GM18907 (cell line): ENCODE measurements around the gene LRP1B.
A peak's percentile ranks its signal among the peaks of the same experiment; 100 is the strongest.

ENCODE experiments used
- ATAC-seq: cut with Tn5 transposase; IDR thresholded peaks from one replicate; pipeline ENCODE4 v1.9.1; 2021; ENCODE audit warnings: mild to moderate bottlenecking, moderate library complexity; ENCODE audit not compliant: unreplicated experiment

Gene LRP1B

DNA sequence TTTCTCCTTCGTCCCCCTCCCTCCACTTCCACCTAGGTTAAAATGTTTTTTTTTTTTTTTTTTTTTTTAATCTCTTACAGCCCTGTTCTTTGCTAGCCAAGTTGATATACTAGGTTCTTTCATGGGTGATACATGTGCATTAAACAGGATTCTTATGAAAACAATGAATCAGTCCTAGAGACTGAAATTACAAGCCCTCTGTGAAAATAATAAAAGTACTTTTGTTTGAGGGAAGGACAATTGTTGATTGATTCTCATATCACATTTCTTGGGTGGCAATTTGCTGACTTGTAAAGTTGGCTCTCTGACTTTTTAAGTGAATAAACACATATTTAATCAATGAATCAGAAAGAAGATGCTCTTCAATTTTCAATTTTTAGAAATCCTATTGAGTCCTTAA, 639.9 kb downstream of the LRP1B start:
- no peak for ATAC-seq

DNA sequence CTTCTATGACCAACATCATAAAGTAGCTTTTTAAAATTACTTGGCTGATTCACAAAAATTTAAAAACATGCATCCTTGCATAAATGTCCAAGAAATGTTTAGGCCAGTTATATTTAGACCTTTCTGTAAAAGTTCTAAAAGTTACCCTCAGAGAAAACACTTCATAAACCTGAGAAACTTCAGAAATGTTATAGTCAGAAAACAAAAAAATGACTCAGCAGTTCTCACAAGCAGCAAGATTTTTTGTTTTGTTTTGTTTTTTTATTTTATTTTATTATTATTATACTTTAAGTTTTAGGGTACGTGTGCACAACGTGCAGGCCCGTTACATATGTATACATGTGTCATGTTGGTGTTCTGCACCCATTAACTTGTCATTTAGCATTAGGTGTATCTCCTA, 648.1 kb downstream of the LRP1B start:
- no peak for ATAC-seq

DNA sequence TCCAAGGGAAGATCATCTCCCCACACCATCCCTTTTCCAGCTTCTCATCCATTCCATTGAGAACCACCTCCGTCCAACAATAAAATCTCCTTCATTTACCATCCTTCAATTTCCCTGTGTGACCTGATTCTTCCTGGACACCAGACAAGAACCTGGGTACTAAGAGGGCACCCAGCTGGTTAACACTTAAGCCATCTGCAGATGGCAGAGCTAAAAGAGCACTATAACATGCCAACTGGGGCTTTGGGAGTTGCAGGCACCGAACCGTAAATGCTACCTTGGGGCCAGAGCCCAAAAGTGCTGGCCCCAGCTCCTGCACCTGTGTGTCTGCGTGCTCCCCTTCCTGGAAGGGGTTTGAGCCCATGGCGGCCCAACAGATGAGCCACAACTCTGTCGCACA, 655.0 kb downstream of the LRP1B start:
- no peak for ATAC-seq

DNA sequence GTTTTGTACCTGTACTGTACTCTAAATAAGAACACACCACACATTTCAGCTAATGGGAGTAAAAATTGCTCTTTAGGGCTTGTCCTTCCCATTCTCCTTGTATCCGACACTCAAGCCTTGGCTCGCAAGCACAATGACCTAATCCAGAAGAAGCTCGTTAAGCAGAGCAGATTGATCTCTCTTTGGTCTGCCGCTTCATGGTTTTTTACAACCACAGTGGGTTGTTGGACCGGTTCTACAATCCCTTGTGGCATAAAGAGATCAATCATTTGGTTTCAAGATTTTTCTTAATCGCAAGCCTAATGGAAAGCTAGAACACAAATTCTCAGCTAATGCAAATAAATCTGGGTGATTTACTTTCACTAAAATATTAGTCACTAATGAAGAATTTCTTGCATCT, 662.1 kb downstream of the LRP1B start:
- no peak for ATAC-seq

DNA sequence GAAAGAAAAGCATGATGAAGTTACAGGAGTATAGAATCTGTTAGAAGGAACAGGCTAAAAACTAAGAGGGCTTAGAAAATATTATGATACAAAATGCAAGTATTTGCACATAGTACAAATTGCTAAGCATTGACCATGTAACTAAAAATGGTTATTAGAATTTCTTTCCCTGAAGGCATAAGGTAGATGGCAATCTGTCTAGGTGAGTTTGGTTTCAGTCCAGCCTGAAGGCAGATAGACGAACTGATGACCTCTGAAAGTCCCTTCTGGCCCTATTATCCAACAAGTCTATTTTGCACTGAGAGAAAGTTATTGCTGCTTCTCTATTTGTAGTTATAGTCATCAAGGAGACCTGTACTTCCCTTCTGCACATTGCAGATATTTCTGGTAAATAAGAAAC, 663.5 kb downstream of the LRP1B start:
- no peak for ATAC-seq

DNA sequence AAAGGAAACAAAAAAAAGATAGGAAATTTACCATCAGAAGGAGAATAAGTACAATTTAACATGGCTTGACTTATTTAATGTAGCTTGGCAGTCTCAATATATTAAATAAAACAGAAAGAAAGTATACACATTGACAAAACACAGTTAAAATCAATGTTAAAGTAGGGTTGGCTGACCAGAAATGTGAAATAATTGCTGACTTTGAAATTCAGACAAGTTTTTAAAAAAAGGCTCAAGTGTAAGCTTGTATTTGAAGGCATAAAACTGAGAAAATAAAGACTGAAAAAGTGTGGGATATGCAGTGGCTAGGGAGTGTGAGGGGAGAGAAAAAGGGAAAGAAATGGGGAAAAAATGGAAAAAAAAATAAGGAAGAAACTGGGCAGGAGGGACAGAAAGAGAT, 665.8 kb downstream of the LRP1B start:
- ATAC-seq, result no peak

DNA sequence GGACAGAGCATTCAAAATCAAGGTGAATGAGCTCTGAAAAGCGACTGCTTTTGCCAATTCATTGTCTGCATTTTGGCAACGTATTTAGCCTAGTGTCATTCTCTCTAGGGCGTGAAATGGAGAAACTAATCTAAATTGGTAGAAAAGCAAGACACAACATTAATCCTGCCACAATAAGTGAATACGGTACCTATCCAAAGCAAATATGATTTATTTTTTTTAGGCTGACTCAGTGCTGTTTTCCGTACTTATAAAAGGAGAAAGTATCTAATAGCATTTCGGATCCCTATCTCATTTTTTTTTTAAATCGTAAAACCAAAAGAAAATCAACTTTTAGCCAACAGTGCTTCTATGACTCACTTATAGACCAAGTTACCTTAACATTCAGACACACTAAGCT, 672.5 kb downstream of the LRP1B start:
- no peak for ATAC-seq

DNA sequence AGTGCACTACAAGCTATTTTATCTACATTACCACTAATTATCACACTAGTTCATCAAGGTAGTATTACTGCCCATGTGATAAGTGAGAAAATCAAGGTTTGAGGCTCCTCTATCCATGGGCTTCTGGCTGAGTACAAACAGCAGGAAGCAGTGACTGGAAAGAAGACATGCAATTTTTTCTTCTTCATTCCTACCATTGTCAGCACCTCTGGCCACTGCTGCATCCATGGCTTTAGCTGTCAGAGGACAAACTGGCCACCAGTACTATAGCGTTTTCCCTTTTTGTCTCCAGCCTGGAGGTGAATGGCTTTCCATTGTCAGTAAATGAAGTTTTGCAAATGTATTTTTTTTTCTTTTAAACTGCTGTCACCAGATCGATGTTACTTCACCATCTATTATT, 674.9 kb downstream of the LRP1B start:
- no peak for ATAC-seq

DNA sequence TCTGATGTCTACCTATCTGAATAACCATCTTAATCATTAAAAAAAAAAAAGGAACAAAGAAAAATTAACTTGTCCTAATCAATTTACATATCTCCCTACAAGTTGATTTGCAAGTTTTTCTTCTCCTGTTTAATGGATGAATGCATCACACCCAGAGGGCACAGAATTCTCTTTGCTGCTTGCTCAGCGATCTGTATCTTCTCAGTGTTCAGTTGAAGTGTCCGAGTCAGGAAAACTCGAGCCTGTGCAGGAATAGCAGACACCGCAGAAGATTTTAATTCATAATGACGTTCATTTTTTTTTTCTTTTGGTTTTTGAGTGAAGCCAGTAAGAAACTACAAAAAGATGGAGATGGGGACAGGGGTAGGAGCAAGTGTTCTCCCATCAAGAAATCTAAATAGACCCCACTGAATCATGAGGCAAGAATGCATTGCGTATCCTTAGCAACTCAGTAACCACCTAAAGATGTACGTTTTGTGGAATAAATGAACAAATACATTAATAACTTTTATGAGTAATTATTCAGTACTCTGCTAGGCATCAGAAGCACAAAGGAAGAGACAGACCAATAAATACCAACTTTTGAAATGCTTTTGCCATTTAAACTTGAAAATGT, 675.5 kb downstream of the LRP1B start:
- ATAC-seq, result no peak

DNA sequence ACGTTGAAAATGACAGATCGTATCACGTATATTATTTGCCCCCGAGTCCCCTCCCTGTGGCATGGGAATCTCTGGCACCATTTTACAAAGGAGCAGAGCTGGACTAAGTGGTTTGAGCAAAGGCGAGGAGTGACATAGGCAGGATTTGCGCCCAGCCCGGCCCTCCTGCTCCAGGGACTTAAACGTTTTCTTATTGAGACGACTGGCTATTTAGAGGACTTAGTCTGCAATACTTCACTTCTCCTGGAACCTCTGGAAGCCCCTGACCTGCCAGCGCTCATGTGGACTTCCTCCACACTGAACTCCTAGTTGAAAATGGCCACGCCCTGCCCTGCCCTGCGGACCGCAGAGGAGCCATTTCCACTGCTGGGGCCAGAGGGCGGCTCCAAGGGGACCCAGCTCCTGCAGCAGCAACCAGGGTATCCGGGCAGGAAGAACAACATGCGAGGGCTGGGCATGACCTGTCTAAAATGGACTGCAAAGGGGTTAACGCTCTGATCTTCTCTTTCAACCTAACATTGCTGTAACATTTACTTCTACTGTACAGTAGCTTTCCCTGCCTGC, 690.7 kb downstream of the LRP1B start:
- no peak for ATAC-seq

DNA sequence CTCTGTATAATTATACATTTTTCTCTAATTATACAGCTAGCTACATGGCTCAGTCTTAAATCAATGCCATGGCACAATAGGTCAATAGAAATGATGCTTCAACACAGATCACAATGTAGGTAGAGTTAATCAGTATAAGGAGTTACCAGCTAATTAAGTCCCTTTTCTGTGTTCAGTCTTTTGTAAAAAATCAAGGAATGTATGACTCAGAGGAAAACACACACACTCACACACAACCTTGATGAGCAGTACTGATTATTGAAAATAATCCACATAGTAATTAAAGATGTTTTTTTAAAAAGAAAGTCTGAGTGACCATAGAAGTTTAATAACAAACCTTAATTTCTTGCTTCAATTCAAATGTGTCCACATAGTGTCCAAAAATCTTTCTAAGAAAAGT, 691.3 kb downstream of the LRP1B start:
- ATAC-seq, result no peak

DNA sequence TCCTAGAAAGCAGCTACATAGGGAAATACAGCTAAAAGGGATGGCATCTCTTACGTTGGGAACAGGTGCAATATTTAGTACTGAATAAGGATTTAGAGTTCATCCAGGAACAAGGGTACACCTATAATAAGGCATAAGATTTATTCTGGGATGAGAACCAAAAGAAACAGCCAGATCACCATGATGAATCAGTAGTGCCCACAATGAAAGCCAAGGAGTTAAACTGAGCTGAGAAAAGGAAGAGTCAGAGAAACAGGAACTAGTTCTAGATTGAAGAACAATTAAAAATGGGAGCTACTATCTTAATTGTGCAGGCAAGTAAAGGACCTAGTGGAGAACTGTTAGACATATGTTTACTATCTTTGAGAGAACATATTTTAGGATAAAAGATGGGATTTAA, 692.3 kb downstream of the LRP1B start:
- no peak for ATAC-seq

DNA sequence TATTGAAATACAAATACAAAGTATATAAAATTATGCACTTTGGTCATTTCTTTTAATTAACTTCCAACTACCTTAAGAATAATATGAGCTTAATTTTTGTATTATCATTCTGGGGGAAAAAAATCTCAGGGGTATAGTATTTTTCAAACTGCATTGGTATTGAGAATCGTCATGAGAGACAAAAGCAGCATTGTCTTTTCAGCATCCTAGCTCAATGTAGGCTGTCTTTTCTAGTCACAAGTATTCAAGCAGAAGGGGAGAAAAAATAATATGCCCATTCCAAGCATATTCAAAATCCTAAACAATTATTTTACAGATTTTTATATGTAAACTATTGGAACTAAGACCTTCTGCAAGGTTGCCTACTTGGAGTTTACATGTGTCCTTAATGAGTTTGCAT, 693.3 kb downstream of the LRP1B start:
- ATAC-seq, result no peak

DNA sequence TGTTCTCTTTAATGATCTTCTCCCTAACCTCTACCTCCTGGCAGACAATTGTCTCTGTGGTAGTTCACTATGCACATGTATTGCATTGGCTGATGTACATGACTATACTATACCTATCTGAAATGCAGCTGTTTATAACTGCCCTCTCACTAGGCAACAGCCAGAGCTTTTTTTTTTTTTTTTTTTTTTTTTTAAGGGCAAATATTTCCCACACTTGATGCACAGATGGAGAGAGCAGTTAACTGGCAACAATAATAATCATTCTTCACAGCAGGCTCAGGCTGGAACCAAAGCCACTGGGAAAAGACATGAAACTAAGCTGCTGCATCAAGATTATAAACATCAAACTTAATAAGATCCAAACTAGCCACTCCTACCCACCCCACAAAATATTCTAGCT, 707.7 kb downstream of the LRP1B start:
- ATAC-seq, result no peak

DNA sequence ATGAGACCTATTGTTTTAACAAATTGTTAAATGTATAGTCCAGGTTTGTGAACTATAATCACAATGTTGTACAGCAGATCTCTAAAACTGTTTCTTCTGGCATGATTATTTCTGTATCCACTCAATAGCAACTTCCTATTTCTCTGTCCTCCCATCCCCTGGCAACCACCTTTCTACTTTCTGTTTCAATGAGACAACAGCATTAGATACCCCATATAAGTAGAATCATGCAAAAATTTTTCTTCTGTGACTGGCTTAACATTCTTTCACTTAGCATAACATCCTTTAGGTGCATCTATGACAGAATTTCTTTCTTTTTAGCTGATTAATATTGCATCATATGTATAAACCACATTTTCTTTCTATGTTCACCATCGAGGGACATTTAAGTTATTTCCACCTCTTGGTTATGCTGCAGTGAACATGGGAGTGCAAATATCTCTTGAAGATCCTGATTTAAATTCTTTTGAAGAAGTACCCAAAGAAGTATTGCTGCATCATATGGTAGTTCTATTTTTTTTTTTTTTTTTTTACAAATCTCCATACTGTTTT, 713.5 kb downstream of the LRP1B start:
- ATAC-seq, result no peak

DNA sequence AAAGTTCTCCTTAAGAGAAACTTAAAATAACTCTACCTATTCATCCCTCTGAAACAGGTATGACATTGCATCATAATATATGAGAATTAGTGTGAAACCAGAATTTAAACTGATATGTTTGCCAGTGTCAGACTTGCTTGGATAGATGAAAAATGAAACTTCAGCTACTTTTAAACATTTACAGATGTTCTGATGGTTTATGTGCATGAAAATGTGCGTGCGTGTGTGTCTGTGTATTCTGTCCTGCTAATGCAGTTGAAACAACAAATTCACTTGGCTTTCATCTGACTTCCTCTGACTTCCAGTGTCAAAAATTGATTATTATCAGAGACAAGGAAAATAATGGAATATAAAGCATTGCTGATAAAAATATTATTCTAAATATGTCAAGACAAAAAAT, 719.4 kb downstream of the LRP1B start:
- ATAC-seq, result no peak

DNA sequence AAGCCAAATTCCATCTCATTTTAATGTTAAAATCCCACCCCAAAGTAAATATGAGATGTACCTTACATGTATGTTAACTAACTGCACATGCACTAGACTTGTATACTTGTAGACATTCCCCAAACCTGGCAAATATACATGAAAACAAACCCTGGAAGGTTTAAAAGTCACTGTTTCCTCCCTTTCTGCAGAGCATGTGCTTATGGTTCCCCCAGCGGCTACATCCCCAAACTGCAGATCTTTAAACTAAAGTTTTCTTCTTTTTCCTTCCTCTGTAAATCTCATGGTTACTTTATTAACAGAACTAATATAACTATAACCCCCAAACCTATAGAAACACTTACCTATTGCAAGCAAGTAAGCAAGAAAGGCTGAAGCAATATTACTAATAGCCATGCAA, 731.5 kb downstream of the LRP1B start:
- peak; percentile 50 for ATAC-seq

DNA sequence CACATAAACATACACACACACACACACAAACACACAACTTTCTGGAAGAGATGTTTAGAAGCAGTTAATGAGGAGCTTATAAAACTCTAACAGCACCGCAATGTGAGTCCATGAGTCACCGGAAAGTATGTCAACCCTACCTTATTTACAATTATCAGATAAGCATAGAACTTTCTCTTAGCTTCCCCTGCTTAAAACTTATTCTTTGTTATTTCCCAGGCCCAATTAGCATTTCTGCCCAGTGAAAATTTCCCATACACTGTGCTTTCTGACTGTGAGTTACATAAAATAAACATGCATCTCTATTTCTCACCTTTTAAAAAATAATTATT, 737.6 kb downstream of the LRP1B start:
- ATAC-seq, result no peak

DNA sequence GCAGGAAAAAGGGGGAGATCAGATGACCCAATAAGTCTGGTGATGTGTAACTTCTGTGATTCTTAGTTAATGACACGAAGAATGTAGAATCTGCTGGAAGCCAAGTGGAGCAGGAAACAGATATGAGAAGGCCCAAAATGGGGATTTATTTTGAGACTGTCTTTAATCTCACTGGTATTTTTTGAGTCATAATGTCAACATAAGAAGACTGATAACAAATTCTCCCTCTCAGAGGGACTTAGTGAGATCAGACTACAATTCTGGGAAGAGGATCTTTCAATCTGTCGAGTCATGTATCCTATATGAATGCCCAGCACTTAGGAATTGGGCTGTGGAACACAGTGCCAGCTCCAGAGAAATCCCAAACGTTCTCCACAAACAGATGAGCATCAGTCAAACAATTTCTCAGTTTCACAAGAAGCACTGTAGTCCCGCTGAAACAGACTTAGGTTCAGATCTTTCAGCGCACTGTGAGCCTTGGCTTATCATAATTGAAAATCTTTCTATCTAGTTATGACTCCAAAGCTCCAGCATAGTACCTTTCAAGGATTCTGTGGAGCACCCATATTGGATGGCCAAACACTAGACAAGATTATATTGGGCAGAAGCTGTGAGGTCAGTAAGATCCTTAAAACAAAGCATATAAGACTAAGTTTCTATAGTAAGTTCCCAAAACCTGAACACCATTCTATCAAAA, 738.2 kb downstream of the LRP1B start:
- ATAC-seq, result no peak

DNA sequence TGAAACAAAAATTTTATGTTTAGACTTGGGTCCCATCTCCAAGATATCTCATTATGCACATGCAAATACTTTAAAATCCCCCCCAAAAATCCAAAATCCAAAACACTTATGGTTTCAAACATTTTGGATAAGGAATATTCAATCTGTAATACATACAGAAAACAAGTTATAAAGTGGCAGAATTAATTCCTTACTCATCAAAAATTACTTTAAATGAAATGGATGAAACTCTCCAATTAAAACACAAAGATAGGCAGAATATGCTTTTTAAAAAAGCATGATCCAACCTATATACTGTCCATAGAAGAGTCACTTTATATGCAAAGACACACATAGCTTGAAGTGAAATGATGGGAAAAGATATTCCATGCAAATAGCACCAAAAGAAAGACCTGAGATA, 744.6 kb downstream of the LRP1B start:
- no peak for ATAC-seq

DNA sequence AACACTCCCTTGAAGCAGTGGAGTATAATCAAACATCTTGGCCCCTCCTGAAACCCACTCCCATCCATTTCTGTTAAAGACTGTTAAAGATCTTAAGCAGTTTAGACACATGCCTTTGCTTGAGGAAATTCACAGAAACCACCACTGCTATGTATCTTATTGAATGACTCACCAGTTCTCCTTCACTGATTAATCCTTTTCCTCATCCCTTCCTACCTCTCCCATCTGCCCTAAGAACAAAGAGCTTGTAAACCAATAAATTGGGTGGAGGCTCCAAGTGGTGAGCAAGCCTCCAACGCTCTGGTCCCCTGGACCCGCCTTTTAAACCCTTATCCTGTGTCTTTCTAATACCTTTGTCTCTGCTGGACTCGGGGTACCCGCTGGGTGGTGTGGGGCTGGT, 746.1 kb downstream of the LRP1B start:
- ATAC-seq, result no peak

DNA sequence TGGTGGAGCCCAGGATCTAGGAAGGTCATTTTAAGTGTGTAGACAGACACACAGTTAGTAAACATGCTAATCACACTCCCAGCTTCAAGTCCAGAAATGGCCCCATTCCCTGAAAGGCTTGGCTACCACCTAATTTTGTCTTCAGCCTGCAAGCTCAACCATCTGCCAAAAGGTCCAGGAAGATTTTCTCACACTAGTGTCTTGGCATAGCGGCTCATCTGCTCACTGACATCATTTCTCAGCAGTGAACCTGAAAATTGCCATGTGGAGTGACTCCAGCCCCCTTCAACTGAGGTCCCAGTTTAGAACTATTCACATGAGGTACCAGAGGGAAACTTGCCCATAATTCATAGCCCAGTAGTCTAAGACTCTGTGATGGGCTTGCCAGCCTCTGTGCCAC, 748.9 kb downstream of the LRP1B start:
- no peak for ATAC-seq
